ENCODE data around the gene CDH22.

The CDH22 gene

DNA sequence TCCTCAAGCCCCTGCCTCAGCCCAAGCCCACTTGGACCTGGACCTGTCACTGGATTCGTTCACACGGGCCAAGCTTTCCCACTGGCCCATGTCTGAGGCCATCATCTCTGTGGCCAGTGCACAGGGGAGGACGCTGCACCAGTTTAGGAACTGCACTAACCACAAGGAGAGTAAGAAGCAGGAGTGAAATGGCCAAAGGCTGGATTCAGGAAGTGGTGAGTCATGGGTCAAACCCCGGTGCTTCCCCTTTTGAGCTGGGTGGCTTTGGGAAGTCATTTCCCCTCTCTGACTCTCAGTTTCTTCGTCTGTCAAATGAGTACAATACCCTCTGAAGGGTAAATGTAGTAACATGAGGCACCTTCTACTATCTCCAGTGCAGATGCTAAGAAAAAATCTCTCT is 102.3 kb downstream of the CDH22 start:
- no peak overlapping the region for H2AK5ac ChIP-seq (ENCODE audit: low read length, severe bottlenecking)
- no peak overlapping the region for H4K8ac ChIP-seq (ENCODE audit: low read length)
- H3K18ac ChIP-seq (ENCODE audit: low read depth in 1 of 2, low read length in 2 of 2), result no peak overlapping the region
- no peak overlapping the region for H3K14ac ChIP-seq (ENCODE audit: low read length in 2 of 2)
- H2BK12ac ChIP-seq (ENCODE audit: low read length in 2 of 2), result no peak overlapping the region
- H3K27me3 ChIP-seq (ENCODE audit: control insufficient read depth in 1 of 2, insufficient read depth in 1 of 2, low read length in 2 of 2), result peaks cover 19 to 45% of the 10 kb centered on the region in 2 experiments
- peak; percentile 57 for DNase-seq
- H3K36me3 ChIP-seq (ENCODE audit: control insufficient read depth in 1 of 2, insufficient read depth in 2 of 2, low read depth in 1 of 2, low read length in 2 of 2), result no peaks in the 10 kb centered on the region
- H2BK120ac ChIP-seq (ENCODE audit: low read depth, low read length), result no peak overlapping the region
- no peaks in the 10 kb centered on the region for H3K9me3 ChIP-seq (ENCODE audit: control insufficient read depth, low read length)
- H2BK5ac ChIP-seq (ENCODE audit: low read depth, low read length, poor library complexity, severe bottlenecking), result no peak overlapping the region
- no peak overlapping the region for H3K23ac ChIP-seq (ENCODE audit: low read length in 2 of 2)
- H2AFZ ChIP-seq (ENCODE audit: low read depth, low read length), result no peak overlapping the region
- H2BK15ac ChIP-seq (ENCODE audit: low read depth, poor library complexity, severe bottlenecking), result no peak overlapping the region
- no peak overlapping the region for H3K27ac ChIP-seq (ENCODE audit: low read length, poor library complexity, severe bottlenecking)
- H3K79me1 ChIP-seq (replicated peaks; ENCODE audit: low read length, poor library complexity, severe bottlenecking), result no peaks in the 10 kb centered on the region
- WGBS, result 29% methylated on average over 5 of the region's 5 CpGs
- no peak overlapping the region for H3K4me2 ChIP-seq (ENCODE audit: low read length, poor library complexity, severe bottlenecking)
- H4K91ac ChIP-seq (ENCODE audit: low read length), result no peak overlapping the region
- no peak overlapping the region for H3K4me3 ChIP-seq (ENCODE audit: insufficient read depth in 1 of 2, low read depth in 1 of 2, low read length in 2 of 2)
- no peak overlapping the region for H3K9ac ChIP-seq (ENCODE audit: low read length)
- no peak overlapping the region for H3K4ac ChIP-seq (ENCODE audit: low read depth in 1 of 2, low read length in 2 of 2)
- H3K4me1 ChIP-seq (ENCODE audit: control insufficient read depth, insufficient read depth, low read depth, low read length), result peaks cover 4% of the 10 kb centered on the region

- Histone ChIP-seq H3K9ac (ENCODE audit: low read length) (no peak overlapping the region), H3K27ac (ENCODE audit: low read length, poor library complexity, severe bottlenecking) (no peak overlapping the region), H2BK120ac (ENCODE audit: low read depth, low read length) (no peak overlapping the region), H2AFZ (ENCODE audit: low read depth, low read length) (no peak overlapping the region), H3K4me2 (ENCODE audit: low read length, poor library complexity, severe bottlenecking) (no peak overlapping the region), H2BK12ac (ENCODE audit: low read length in 2 of 2) (no peak overlapping the region), H3K79me1 (replicated peaks; ENCODE audit: low read length, poor library complexity, severe bottlenecking) (no peaks in the 10 kb centered on the region), H2BK5ac (ENCODE audit: low read depth, low read length, poor library complexity, severe bottlenecking) (no peak overlapping the region), H3K23ac (ENCODE audit: low read length in 2 of 2) (no peak overlapping the region), H3K27me3 (ENCODE audit: control insufficient read depth in 1 of 2, insufficient read depth in 1 of 2, low read length in 2 of 2) (peaks cover 20 to 45% of the 10 kb centered on the region in 2 experiments), H3K4ac (ENCODE audit: low read depth in 1 of 2, low read length in 2 of 2) (no peak overlapping the region), H4K8ac (ENCODE audit: low read length) (no peak overlapping the region), H3K9me3 (ENCODE audit: control insufficient read depth, low read length) (no peaks in the 10 kb centered on the region), H4K91ac (ENCODE audit: low read length) (no peak overlapping the region), H2AK5ac (ENCODE audit: low read length, severe bottlenecking) (no peak overlapping the region), H3K4me1 (ENCODE audit: control insufficient read depth, insufficient read depth, low read depth, low read length) (peaks cover 4% of the 10 kb centered on the region), H3K18ac (ENCODE audit: low read depth in 1 of 2, low read length in 2 of 2) (no peak overlapping the region), H2BK15ac (ENCODE audit: low read depth, poor library complexity, severe bottlenecking) (no peak overlapping the region), H3K4me3 (ENCODE audit: insufficient read depth in 1 of 2, low read depth in 1 of 2, low read length in 2 of 2) (no peak overlapping the region), H3K36me3 (ENCODE audit: control insufficient read depth in 1 of 2, insufficient read depth in 2 of 2, low read depth in 1 of 2, low read length in 2 of 2) (no peaks in the 10 kb centered on the region), H3K14ac (ENCODE audit: low read length in 2 of 2) (no peak overlapping the region)
- no peak for DNase-seq
- WGBS, result 60% methylated on average over 3 of the region's 3 CpGs
These were observed 102.9 kb downstream of the CDH22 start for GRCh38 chr20:46205349-46205748.

- H3K36me3 ChIP-seq (ENCODE audit: control insufficient read depth in 1 of 2, insufficient read depth in 2 of 2, low read depth in 1 of 2, low read length in 2 of 2), result no peaks in the 10 kb centered on the region
- no peak overlapping the region for H4K8ac ChIP-seq (ENCODE audit: low read length)
- peaks cover 22 to 45% of the 10 kb centered on the region in 2 experiments for H3K27me3 ChIP-seq (ENCODE audit: control insufficient read depth in 1 of 2, insufficient read depth in 1 of 2, low read length in 2 of 2)
- no peak overlapping the region for H2BK12ac ChIP-seq (ENCODE audit: low read length in 2 of 2)
- H2AFZ ChIP-seq (ENCODE audit: low read depth, low read length), result no peak overlapping the region
- H3K14ac ChIP-seq (ENCODE audit: low read length in 2 of 2), result peak overlapping the region in 1 of 2 experiments; percentile 29
- no peak overlapping the region for H2BK15ac ChIP-seq (ENCODE audit: low read depth, poor library complexity, severe bottlenecking)
- H2BK120ac ChIP-seq (ENCODE audit: low read depth, low read length), result no peak overlapping the region
- no peak overlapping the region for H2AK5ac ChIP-seq (ENCODE audit: low read length, severe bottlenecking)
- no peaks in the 10 kb centered on the region for H3K9me3 ChIP-seq (ENCODE audit: control insufficient read depth, low read length)
- peaks cover 4% of the 10 kb centered on the region for H3K4me1 ChIP-seq (ENCODE audit: control insufficient read depth, insufficient read depth, low read depth, low read length)
- peak overlapping the region; percentile 20 to 23 for H3K23ac ChIP-seq (ENCODE audit: low read length in 2 of 2)
- H3K4me2 ChIP-seq (ENCODE audit: low read length, poor library complexity, severe bottlenecking), result no peak overlapping the region
- H3K9ac ChIP-seq (ENCODE audit: low read length), result no peak overlapping the region
- H4K91ac ChIP-seq (ENCODE audit: low read length), result no peak overlapping the region
- H3K4ac ChIP-seq (ENCODE audit: low read depth in 1 of 2, low read length in 2 of 2), result no peak overlapping the region
- WGBS, result 86% methylated on average over 6 of the region's 8 CpGs
- no peak for DNase-seq
- no peak overlapping the region for H3K27ac ChIP-seq (ENCODE audit: low read length, poor library complexity, severe bottlenecking)
- H2BK5ac ChIP-seq (ENCODE audit: low read depth, low read length, poor library complexity, severe bottlenecking), result no peak overlapping the region
- H3K18ac ChIP-seq (ENCODE audit: low read depth in 1 of 2, low read length in 2 of 2), result no peak overlapping the region
- H3K4me3 ChIP-seq (ENCODE audit: insufficient read depth in 1 of 2, low read depth in 1 of 2, low read length in 2 of 2), result no peak overlapping the region
- H3K79me1 ChIP-seq (replicated peaks; ENCODE audit: low read length, poor library complexity, severe bottlenecking), result no peaks in the 10 kb centered on the region
These were observed 103.6 kb downstream of the CDH22 start for GRCh38 chr20:46204594-46205186.

DNA sequence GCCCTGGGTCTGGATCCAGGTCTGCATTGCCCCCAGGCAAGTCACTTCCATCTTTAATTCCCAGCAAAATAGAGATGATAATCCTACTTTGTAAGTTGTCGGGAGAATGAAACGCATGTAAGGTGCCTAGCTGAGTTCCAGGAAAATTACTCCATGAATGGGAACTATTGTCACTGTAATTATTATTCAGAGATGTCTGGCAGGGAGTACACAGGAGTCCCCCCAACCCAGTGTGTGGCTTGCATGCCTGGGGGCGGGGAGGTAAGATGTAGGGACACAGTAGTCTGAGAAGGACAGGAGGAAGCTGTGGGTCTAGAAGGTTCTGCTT is 104.8 kb downstream of the CDH22 start:
- Histone ChIP-seq H3K14ac (ENCODE audit: low read length in 2 of 2) (no peak overlapping the region), H3K18ac (ENCODE audit: low read depth in 1 of 2, low read length in 2 of 2) (no peak overlapping the region), H3K27ac (ENCODE audit: low read length, poor library complexity, severe bottlenecking) (no peak overlapping the region)

More for the DNA sequence above, 104.8 kb downstream of the CDH22 start:
- no peaks in the 10 kb centered on the region for H3K9me3 ChIP-seq (ENCODE audit: control insufficient read depth, low read length)
- no peak overlapping the region for H3K23ac ChIP-seq (ENCODE audit: low read length in 2 of 2)
- H2AK5ac ChIP-seq (ENCODE audit: low read length, severe bottlenecking), result no peak overlapping the region
- no peak overlapping the region for H3K9ac ChIP-seq (ENCODE audit: low read length)
- H2BK15ac ChIP-seq (ENCODE audit: low read depth, poor library complexity, severe bottlenecking), result no peak overlapping the region
- no peak overlapping the region for H2BK12ac ChIP-seq (ENCODE audit: low read length in 2 of 2)
- H2BK120ac ChIP-seq (ENCODE audit: low read depth, low read length), result no peak overlapping the region
- no peak overlapping the region for H4K91ac ChIP-seq (ENCODE audit: low read length)
- DNase-seq, result no peak
- H2BK5ac ChIP-seq (ENCODE audit: low read depth, low read length, poor library complexity, severe bottlenecking), result no peak overlapping the region
- H3K4me1 ChIP-seq (ENCODE audit: control insufficient read depth, insufficient read depth, low read depth, low read length), result peaks cover 4% of the 10 kb centered on the region
- WGBS, result 87% methylated on average over 3 of the region's 3 CpGs
- H4K8ac ChIP-seq (ENCODE audit: low read length), result no peak overlapping the region
- H3K27me3 ChIP-seq (ENCODE audit: control insufficient read depth in 1 of 2, insufficient read depth in 1 of 2, low read length in 2 of 2), result peaks cover 30 to 54% of the 10 kb centered on the region in 2 experiments
- H3K4me2 ChIP-seq (ENCODE audit: low read length, poor library complexity, severe bottlenecking), result no peak overlapping the region
- no peaks in the 10 kb centered on the region for H3K36me3 ChIP-seq (ENCODE audit: control insufficient read depth in 1 of 2, insufficient read depth in 2 of 2, low read depth in 1 of 2, low read length in 2 of 2)
- H3K79me1 ChIP-seq (replicated peaks; ENCODE audit: low read length, poor library complexity, severe bottlenecking), result no peaks in the 10 kb centered on the region
- no peak overlapping the region for H2AFZ ChIP-seq (ENCODE audit: low read depth, low read length)
- H3K4me3 ChIP-seq (ENCODE audit: insufficient read depth in 1 of 2, low read depth in 1 of 2, low read length in 2 of 2), result no peak overlapping the region
- H3K4ac ChIP-seq (ENCODE audit: low read depth in 1 of 2, low read length in 2 of 2), result no peak overlapping the region
